Suprapubic skin (tissue), 4 donors: ENCODE results near the gene KCND2. TPM values are rescaled to one million over a fixed set of nuclear protein-coding genes. Genes with fewer than 3 reads are reported as not detected.
A peak's percentile ranks its signal among the peaks of the same experiment; 100 is the strongest.

ENCODE experiments used
- DNase-seq, 2 donors: peaks; one replicate each; pipeline ENCODE4 v3.0.0-alpha.2; 2019; ENCODE audit warnings: low spot score in 2 of 2
- H3K27ac ChIP-seq: fragments of 200-600 bp; sonication (generic); one replicate; pipeline ENCODE4 v1.5.1; 2019
- H3K27me3 ChIP-seq: fragments of 200-600 bp; sonication (generic); one replicate; pipeline ENCODE4 v1.5.1; 2019
- H3K36me3 ChIP-seq: fragments of 200-600 bp; sonication (generic); one replicate; pipeline ENCODE4 v1.5.1; 2019
- H3K4me1 ChIP-seq: fragments of 200-600 bp; sonication (generic); one replicate; pipeline ENCODE4 v1.5.1; 2019
- H3K4me3 ChIP-seq: fragments of 200-600 bp; sonication (generic); one replicate; pipeline ENCODE4 v1.5.1; 2019; ENCODE audit warnings: mild to moderate bottlenecking
- H3K9me3 ChIP-seq: fragments of 200-600 bp; sonication (generic); one replicate; pipeline ENCODE4 v1.5.1; 2019
- EP300 ChIP-seq: sonication (generic); formaldehyde crosslinking; IDR thresholded peaks from one replicate; pipeline ENCODE4 v1.6.1; 2017; ENCODE audit warnings: antibody characterized with exemption
- POLR2A ChIP-seq, 2 donors: fragments of 450-650 bp; IDR thresholded peaks; one replicate each; pipeline ENCODE4 v1.6.1; 2017; ENCODE audit warnings: antibody characterized with exemption in 2 of 2, mild to moderate bottlenecking in 2 of 2, moderate library complexity in 2 of 2
- POLR2AphosphoS5 ChIP-seq, 3 donors: sonication (generic); formaldehyde crosslinking; IDR thresholded peaks; one replicate each; pipeline ENCODE4 v1.6.1; 2017; ENCODE audit warnings: antibody characterized with exemption in 3 of 3
- WGBS: methylation state at CpG from one replicate; pipeline ENCODE4 v1.1.5; 2018; 5-methylcytosine and 5-hydroxymethylcytosine counted together
- total RNA-seq, 4 donors: library from RNA; depleted of rRNA; stranded (reverse); fragments of >200 nt; gene quantifications; one replicate each; pipeline ENCODE4 v1.1.0, GENCODE V29; 2016
- TF ChIP-seq, protein P1 (sequence below), 2 donors: fragments of 200-600 bp in 1 of 2; fragments of 450-650 bp in 1 of 2; sonication (generic) in 1 of 2; IDR thresholded peaks; one replicate each; pipeline ENCODE4 v1.5.1; 2016 to 2019; ENCODE audit warnings: antibody characterized with exemption in 2 of 2, mild to moderate bottlenecking in 1 of 2, moderate library complexity in 1 of 2

Gene KCND2
- total RNA-seq, 4 donors from 2014 or later = 0.16 TPM; not detected in 3

DNA sequence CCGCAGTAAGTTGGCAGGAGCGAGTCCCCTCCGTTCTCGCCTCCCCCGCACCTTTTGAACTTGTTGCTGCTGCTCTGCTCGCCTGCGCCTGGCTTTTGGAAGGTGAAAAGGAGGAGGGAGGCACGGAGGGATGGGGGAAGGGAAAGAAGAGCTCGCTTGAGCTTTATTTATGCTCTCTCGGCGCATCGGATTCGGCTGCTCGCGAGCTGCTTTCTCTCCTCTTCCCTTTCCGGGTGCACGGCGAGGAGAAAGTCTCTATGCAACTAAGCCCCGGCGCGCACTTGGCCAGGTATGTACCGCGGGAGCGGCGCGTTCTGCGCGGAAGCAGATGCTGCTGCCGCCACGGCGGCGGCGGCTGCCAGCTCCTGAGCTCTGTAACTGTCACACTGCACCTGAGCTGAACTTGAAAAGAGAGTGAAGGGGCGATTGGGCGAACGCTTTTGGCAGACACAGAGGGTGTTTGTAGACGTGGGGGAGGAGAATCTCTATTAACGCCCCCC lies 551 bp downstream of the KCND2 start:
- DNase-seq = no peak
- H3K27ac ChIP-seq = no peak overlapping the region

DNA sequence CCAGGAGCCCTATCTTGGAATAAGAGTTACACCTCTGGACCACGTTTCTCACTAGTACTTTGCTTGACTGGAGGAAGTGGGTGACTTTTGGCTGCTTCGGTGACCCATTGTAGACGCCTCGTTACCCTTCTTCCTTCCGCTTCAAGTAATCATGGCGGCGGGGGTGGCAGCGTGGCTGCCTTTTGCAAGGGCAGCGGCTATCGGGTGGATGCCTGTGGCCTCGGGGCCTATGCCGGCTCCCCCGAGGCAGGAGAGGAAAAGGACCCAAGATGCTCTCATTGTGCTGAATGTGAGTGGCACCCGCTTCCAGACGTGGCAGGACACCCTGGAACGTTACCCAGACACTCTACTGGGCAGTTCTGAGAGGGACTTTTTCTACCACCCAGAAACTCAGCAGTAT lies 1.5 kb downstream of the KCND2 start:
- DNase-seq = no peak
- H3K36me3 ChIP-seq = no peaks in the 10 kb centered on the region
- H3K9me3 ChIP-seq = no peaks in the 10 kb centered on the region
- TF ChIP-seq POLR2AphosphoS5 (IDR thresholded peaks at IDR 0.05) = no peak
- TF ChIP-seq EP300 = no peak
- 93% methylated on average over 14 of the region's 16 CpGs for WGBS
- peaks cover 32% of the 10 kb centered on the region for H3K27me3 ChIP-seq
- no peak overlapping the region for H3K4me3 ChIP-seq
- no peak overlapping the region for H3K27ac ChIP-seq
- H3K4me1 ChIP-seq = peaks cover 15% of the 10 kb centered on the region

More for the DNA sequence above, 551 bp downstream of the KCND2 start:
- WGBS = 2% methylated on average over 31 of the region's 38 CpGs
- TF ChIP-seq, protein P1, sequence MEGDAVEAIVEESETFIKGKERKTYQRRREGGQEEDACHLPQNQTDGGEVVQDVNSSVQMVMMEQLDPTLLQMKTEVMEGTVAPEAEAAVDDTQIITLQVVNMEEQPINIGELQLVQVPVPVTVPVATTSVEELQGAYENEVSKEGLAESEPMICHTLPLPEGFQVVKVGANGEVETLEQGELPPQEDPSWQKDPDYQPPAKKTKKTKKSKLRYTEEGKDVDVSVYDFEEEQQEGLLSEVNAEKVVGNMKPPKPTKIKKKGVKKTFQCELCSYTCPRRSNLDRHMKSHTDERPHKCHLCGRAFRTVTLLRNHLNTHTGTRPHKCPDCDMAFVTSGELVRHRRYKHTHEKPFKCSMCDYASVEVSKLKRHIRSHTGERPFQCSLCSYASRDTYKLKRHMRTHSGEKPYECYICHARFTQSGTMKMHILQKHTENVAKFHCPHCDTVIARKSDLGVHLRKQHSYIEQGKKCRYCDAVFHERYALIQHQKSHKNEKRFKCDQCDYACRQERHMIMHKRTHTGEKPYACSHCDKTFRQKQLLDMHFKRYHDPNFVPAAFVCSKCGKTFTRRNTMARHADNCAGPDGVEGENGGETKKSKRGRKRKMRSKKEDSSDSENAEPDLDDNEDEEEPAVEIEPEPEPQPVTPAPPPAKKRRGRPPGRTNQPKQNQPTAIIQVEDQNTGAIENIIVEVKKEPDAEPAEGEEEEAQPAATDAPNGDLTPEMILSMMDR (IDR thresholded peaks at IDR 0.05) = no peak
- no peak for TF ChIP-seq POLR2A (IDR thresholded peaks at IDR 0.05)
- no peaks in the 10 kb centered on the region for H3K36me3 ChIP-seq
- peaks cover 32% of the 10 kb centered on the region for H3K27me3 ChIP-seq
- H3K9me3 ChIP-seq = no peaks in the 10 kb centered on the region
- H3K4me1 ChIP-seq = peaks cover 15% of the 10 kb centered on the region
- H3K4me3 ChIP-seq = peak overlapping the region; percentile 54

DNA sequence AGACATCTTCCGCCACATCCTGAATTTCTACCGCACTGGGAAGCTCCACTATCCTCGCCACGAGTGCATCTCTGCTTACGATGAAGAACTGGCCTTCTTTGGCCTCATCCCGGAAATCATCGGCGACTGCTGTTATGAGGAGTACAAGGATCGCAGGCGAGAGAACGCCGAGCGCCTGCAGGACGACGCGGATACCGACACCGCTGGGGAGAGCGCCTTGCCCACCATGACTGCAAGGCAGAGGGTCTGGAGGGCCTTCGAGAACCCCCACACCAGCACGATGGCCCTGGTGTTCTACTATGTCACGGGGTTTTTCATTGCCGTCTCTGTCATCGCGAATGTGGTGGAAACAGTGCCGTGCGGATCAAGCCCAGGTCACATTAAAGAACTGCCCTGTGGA lies 1.9 kb downstream of the KCND2 start:
- peaks cover 15% of the 10 kb centered on the region for H3K4me1 ChIP-seq
- no peak overlapping the region for H3K27ac ChIP-seq
- H3K9me3 ChIP-seq = no peaks in the 10 kb centered on the region
- H3K4me3 ChIP-seq = no peak overlapping the region
- no peak for DNase-seq
- no peak for TF ChIP-seq POLR2AphosphoS5 (IDR thresholded peaks at IDR 0.05)
- TF ChIP-seq, protein P1 (IDR thresholded peaks at IDR 0.05) = no peak
- no peak for TF ChIP-seq POLR2A (IDR thresholded peaks at IDR 0.05)
- no peak for TF ChIP-seq EP300
- WGBS = 97% methylated on average over 27 of the region's 27 CpGs
- no peaks in the 10 kb centered on the region for H3K36me3 ChIP-seq
- H3K27me3 ChIP-seq = peaks cover 32% of the 10 kb centered on the region

DNA sequence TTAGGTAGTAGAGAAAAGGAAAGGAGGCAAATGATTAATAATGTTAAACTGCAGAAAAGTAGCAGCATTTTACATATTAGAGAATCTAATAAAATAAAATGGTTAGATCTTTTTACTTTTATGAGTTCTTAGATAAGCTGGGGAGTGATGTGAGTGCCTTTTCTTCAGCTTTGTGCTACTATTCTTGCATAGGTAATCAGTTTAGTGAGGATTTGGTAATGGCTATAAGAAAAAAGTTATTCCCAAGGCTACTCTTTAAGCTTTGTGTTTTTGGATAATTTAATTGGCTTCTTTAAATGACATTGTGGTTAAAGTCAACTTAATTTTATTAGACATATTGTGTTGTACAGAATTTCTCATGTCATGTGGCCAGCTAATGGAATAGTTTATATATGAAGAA lies 3.7 kb downstream of the KCND2 start:
- Histone ChIP-seq H3K27ac (no peak overlapping the region), H3K27me3 (peaks cover 32% of the 10 kb centered on the region)

DNA sequence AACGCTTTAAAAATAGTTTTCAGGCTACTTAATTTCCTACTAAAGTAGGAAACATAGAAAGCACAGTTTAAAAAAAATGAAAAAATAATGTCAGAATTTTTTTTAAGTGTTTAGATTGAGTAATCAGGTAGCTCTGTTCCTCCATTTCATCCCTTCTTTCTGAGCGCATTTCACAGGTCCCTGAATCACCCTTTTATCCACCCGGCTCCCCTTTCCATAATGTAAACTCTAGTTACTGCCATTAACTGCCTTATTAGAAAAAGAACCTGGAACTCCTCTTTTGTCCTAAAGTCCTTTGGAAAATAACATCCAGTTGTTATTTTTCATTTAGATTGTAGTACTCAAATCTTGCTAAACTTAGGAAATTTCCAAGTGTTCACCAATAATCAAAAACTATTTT lies 5.8 kb downstream of the KCND2 start:
- Histone ChIP-seq H3K4me3 (no peak overlapping the region), H3K27me3 (peaks cover 14% of the 10 kb centered on the region), H3K27ac (no peak overlapping the region), H3K9me3 (no peaks in the 10 kb centered on the region), H3K4me1 (peaks cover 1% of the 10 kb centered on the region), H3K36me3 (no peaks in the 10 kb centered on the region)
- WGBS = 88% methylated on average over 3 of the region's 3 CpGs
- no peak for DNase-seq
- TF ChIP-seq EP300 (no peak), POLR2A (IDR thresholded peaks at IDR 0.05) (no peak), POLR2AphosphoS5 (IDR thresholded peaks at IDR 0.05) (no peak)
- TF ChIP-seq, protein P1 (IDR thresholded peaks at IDR 0.05) = no peak

More for the DNA sequence above, 3.7 kb downstream of the KCND2 start:
- no peak for TF ChIP-seq POLR2AphosphoS5 (IDR thresholded peaks at IDR 0.05)
- Histone ChIP-seq H3K9me3 (no peaks in the 10 kb centered on the region), H3K4me1 (peaks cover 15% of the 10 kb centered on the region), H3K4me3 (no peak overlapping the region), H3K36me3 (no peaks in the 10 kb centered on the region)
- DNase-seq = no peak

DNA sequence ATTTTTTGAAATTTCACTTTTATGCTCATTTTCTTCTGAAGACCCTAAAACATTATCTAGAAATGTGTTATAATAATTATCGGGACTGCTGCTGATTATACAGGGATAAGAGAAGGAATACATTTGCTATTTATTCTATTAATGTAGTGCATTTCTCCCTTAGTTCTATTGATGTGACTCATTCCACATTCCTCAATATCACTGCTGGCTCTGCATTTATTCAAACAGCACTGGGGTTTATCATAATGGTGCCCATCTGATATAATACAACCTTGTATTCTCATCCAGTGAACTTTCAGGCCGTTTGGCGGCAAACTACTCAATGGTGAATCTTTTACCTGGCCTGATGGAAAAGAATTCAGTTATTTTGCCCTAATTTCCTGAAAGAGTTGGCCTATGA lies 7.8 kb downstream of the KCND2 start:
- H3K27me3 ChIP-seq = no peaks in the 10 kb centered on the region
- no peak for DNase-seq
- H3K4me1 ChIP-seq = no peaks in the 10 kb centered on the region
- WGBS = 85% methylated on average over 3 of the region's 3 CpGs
- no peaks in the 10 kb centered on the region for H3K9me3 ChIP-seq
- H3K27ac ChIP-seq = no peak overlapping the region
- TF ChIP-seq POLR2A (IDR thresholded peaks at IDR 0.05) (no peak), EP300 (no peak), POLR2AphosphoS5 (IDR thresholded peaks at IDR 0.05) (no peak)
- TF ChIP-seq, protein P1 (IDR thresholded peaks at IDR 0.05) = no peak
- H3K36me3 ChIP-seq = no peaks in the 10 kb centered on the region
- H3K4me3 ChIP-seq = no peak overlapping the region
